Activated naive CD8-positive, alpha-beta T cell treated with anti-CD3 and anti-CD28 coated beads, Interleukin-2, amount 10 ng/mL, durations not matched to agents 7 days and 5 days (primary cell): ENCODE data around the gene SEMA5A. TPM values are rescaled to one million over a fixed set of nuclear protein-coding genes. Genes with fewer than 3 reads are reported as not detected.

Source experiments
- ATAC-seq: fragments of 150-1000 bp; cut with Tn5 transposase; one replicate; pipeline ENCODE4 v1.10.0; 2021; ENCODE audit warnings: low read depth, moderate library complexity
- POLR2A ChIA-PET: fragments of 350-600 bp; sonication (Branson Sonifier 250); formaldehyde crosslinking; loops from one replicate; lab custom pipeline; 2021; ENCODE audit warnings: antibody characterized with exemption; lab: Charles Lee
- DNase-seq: peaks from one replicate; pipeline ENCODE4 v3.0.0; 2021
- H3K27ac Mint-ChIP-seq: one replicate; pipeline ENCODE4 v1.8.0; 2022; ENCODE audit warnings: mild to moderate bottlenecking, mixed read lengths
- H3K27me3 Mint-ChIP-seq: one replicate; pipeline ENCODE4 v1.8.0; 2022; ENCODE audit warnings: mild to moderate bottlenecking, moderate library complexity, mixed read lengths
- H3K36me3 Mint-ChIP-seq: one replicate; pipeline ENCODE4 v1.8.0; 2021; ENCODE audit warnings: mild to moderate bottlenecking, mixed read lengths
- H3K4me1 Mint-ChIP-seq: one replicate; pipeline ENCODE4 v1.8.0; 2021; ENCODE audit warnings: mixed read lengths
- H3K4me3 Mint-ChIP-seq: one replicate; pipeline ENCODE4 v1.8.0; 2022; ENCODE audit warnings: mild to moderate bottlenecking, moderate library complexity, mixed read lengths
- H3K9me3 Mint-ChIP-seq: one replicate; pipeline ENCODE4 v1.8.0; 2021; ENCODE audit warnings: mixed read lengths
- total RNA-seq, 2 experiments: library from RNA; stranded (reverse); gene quantifications; one replicate each; pipeline ENCODE4 v1.2.3, GENCODE V29; 2021

The SEMA5A gene
- total RNA-seq, 2 experiments from 2014 or later = 0.03 to 0.14 TPM

- no peaks in the 10 kb centered on the region for H3K36me3 Mint-ChIP-seq
- ATAC-seq (no peak), DNase-seq (no peak)
- H3K4me1 Mint-ChIP-seq = no peaks in the 10 kb centered on the region
- POLR2A ChIA-PET = no interaction called here
- H3K4me3 Mint-ChIP-seq = no peak overlapping the region
- H3K27me3 Mint-ChIP-seq = no peaks in the 10 kb centered on the region
- no peaks in the 10 kb centered on the region for H3K9me3 Mint-ChIP-seq
- no peak overlapping the region for H3K27ac Mint-ChIP-seq
These were observed 30.4 kb downstream of the SEMA5A start for GRCh38 chr5:9515436-9515835.

- no peak for ATAC-seq
- POLR2A ChIA-PET = no interaction called here
- H3K36me3 Mint-ChIP-seq = no peaks in the 10 kb centered on the region
These were observed 30.9 kb downstream of the SEMA5A start for GRCh38 chr5:9514968-9515367.

DNA sequence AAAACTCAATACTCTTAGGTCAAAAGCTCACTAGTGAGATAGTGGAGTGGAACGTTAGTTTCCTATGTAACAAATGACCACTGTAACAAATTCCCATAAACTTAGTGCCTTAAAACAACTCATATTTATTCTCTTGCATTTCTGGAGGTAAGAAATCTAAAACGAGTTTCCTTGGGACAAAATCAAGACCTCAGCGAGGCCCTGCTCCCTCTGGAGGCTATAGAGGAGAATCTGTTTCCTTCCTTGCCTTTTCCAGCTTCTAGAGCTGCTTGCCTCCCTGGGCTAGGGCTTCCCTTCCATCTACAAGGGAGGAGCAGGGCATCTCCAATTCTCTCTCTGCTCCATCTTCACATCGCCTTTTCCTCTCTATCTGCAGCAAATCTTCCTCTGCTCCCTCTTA is 32.0 kb downstream of the SEMA5A start:
- Mint-ChIP-seq H3K27me3 (no peaks in the 10 kb centered on the region), H3K9me3 (no peaks in the 10 kb centered on the region), H3K4me1 (no peaks in the 10 kb centered on the region), H3K36me3 (no peaks in the 10 kb centered on the region), H3K4me3 (no peak overlapping the region), H3K27ac (no peak overlapping the region)
- no peak for ATAC-seq
- no peak for DNase-seq
- POLR2A ChIA-PET = no interaction called here

More at GRCh38 chr5:9514968-9515367, 30.9 kb downstream of the SEMA5A start:
- no peaks in the 10 kb centered on the region for H3K27me3 Mint-ChIP-seq
- DNase-seq = no peak
- H3K4me1 Mint-ChIP-seq = no peaks in the 10 kb centered on the region
- H3K4me3 Mint-ChIP-seq = no peak overlapping the region
- H3K27ac Mint-ChIP-seq = no peak overlapping the region
- H3K9me3 Mint-ChIP-seq = no peaks in the 10 kb centered on the region

DNA sequence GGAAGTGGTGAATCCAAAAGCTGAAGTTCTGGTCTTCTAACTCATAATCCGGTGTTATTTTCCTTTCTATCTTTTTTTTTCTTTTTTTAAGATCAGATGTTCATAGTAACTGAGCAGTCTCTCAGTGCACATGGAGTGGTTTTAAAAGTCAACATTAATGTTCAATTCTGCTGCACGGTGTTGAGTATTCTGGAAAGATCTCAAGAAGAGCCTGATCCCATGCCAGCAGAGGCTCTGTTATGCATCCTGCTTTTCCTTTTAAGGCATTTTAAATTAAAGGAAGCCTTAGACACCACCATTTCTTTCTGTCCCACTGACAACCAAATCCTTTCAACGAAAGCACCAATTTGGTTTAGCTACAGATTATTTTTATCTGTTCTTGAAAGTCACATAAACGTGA is 33.4 kb downstream of the SEMA5A start:
- Mint-ChIP-seq H3K9me3 (no peaks in the 10 kb centered on the region), H3K36me3 (no peaks in the 10 kb centered on the region), H3K27me3 (no peaks in the 10 kb centered on the region), H3K4me1 (no peaks in the 10 kb centered on the region), H3K27ac (no peak overlapping the region), H3K4me3 (no peak overlapping the region)
- DNase-seq = no peak
- ATAC-seq = no peak
- POLR2A ChIA-PET = no interaction called here

- ATAC-seq (no peak), DNase-seq (no peak)
- Mint-ChIP-seq H3K4me1 (no peaks in the 10 kb centered on the region), H3K36me3 (no peaks in the 10 kb centered on the region), H3K4me3 (no peak overlapping the region), H3K9me3 (no peaks in the 10 kb centered on the region), H3K27ac (no peak overlapping the region), H3K27me3 (no peaks in the 10 kb centered on the region)
- POLR2A ChIA-PET = no interaction called here
These were observed 37.9 kb downstream of the SEMA5A start for GRCh38 chr5:9507974-9508373.

- POLR2A ChIA-PET = no interaction called here
- H3K4me1 Mint-ChIP-seq = no peaks in the 10 kb centered on the region
- no peaks in the 10 kb centered on the region for H3K27me3 Mint-ChIP-seq
- DNase-seq (no peak), ATAC-seq (no peak)
- H3K9me3 Mint-ChIP-seq = no peaks in the 10 kb centered on the region
- H3K4me3 Mint-ChIP-seq = no peak overlapping the region
- H3K36me3 Mint-ChIP-seq = no peaks in the 10 kb centered on the region
- H3K27ac Mint-ChIP-seq = no peak overlapping the region
These were observed 40.6 kb downstream of the SEMA5A start for GRCh38 chr5:9505225-9505624.

- ATAC-seq = no peak
- POLR2A ChIA-PET = no interaction called here
- Mint-ChIP-seq H3K4me1 (no peaks in the 10 kb centered on the region), H3K4me3 (no peak overlapping the region), H3K36me3 (no peaks in the 10 kb centered on the region), H3K9me3 (no peaks in the 10 kb centered on the region), H3K27me3 (no peaks in the 10 kb centered on the region), H3K27ac (no peak overlapping the region)
- no peak for DNase-seq
These were observed 43.0 kb downstream of the SEMA5A start for GRCh38 chr5:9502864-9503263.

DNA sequence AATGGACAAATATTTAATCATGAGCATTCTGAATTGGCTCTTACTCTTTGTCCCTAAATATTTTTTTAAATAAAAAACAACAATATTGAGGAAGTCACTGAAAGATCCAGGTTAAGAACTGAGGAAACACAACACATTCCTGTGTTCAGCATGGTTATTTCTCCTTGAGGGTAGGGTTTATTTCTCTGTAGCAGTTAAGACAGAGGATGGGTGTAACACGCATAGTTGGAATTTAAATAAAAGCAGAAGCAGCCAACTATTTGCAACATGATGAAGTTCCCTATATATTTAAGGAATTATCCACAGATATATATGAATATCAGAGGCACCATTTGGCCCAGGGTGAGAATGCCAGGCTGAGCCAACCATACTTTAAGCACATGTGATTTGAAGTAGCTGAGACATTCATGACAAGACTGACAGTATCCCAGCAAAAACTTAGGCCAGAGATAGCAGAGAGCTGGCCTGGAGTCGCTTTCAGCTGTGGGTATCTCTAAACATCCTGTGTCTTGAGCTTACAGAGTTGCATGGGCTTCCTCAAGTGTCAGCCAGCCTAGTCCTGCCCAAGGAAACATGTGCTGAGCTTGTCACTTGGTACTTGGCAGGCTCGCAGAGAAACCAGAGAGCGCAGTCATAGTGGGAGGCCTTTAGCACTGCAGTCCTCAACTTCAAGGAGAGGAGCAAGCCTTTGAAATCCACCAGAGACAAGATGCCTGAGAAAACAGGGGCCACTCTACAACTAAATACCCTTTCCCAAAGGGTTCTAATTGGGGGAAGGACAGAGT is 43.6 kb downstream of the SEMA5A start:
- Mint-ChIP-seq H3K4me3 (no peak overlapping the region), H3K27ac (no peak overlapping the region), H3K27me3 (no peaks in the 10 kb centered on the region), H3K9me3 (no peaks in the 10 kb centered on the region), H3K4me1 (no peaks in the 10 kb centered on the region), H3K36me3 (no peaks in the 10 kb centered on the region)
- ATAC-seq = no peak
- DNase-seq = no peak
- POLR2A ChIA-PET = no interaction called here

DNA sequence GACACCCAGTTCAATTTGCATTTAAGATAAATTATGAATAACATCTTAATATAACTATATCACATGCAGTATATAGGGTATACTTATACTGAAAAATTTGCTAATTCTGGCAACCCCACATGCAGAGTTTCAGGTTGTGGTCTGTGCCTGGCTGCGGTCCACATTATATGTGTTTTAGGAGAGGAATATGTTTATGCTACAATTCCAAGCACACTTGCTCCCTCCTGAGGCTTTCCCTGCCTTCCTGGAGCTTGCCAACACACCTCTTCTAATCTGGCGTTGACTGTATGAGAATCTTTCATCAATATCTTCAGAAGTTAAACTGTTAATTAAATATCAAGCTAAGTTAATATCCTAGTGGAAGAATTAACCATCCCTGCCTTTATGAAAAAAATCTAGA is 45.2 kb downstream of the SEMA5A start:
- H3K9me3 Mint-ChIP-seq = no peaks in the 10 kb centered on the region
- no peaks in the 10 kb centered on the region for H3K4me1 Mint-ChIP-seq
- POLR2A ChIA-PET = no interaction called here
- no peak overlapping the region for H3K27ac Mint-ChIP-seq
- no peak for DNase-seq
- H3K27me3 Mint-ChIP-seq = no peaks in the 10 kb centered on the region
- H3K4me3 Mint-ChIP-seq = no peak overlapping the region
- no peaks in the 10 kb centered on the region for H3K36me3 Mint-ChIP-seq
- ATAC-seq = no peak

DNA sequence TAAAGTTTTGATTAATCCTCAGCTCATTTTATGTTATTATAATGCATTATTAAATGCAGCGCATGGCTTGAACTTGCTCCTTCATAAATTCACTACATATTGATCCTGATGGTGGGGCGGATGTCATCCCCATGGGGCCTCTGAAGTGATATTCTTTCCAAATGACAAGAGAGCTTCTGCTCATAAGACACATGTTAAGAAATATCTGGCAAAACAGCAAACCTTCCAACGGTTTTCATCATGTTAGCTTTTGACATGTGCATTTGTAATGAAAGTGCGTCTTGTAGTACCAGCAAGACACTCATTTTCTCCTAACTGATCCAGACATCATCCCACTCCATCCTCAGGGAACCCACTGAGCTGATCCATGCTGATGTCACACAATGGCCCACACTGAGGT is 45.7 kb downstream of the SEMA5A start:
- Mint-ChIP-seq H3K27me3 (no peaks in the 10 kb centered on the region), H3K27ac (no peak overlapping the region), H3K4me3 (no peak overlapping the region), H3K9me3 (no peaks in the 10 kb centered on the region), H3K36me3 (no peaks in the 10 kb centered on the region), H3K4me1 (no peaks in the 10 kb centered on the region)
- DNase-seq (no peak), ATAC-seq (no peak)
- POLR2A ChIA-PET = no interaction called here

DNA sequence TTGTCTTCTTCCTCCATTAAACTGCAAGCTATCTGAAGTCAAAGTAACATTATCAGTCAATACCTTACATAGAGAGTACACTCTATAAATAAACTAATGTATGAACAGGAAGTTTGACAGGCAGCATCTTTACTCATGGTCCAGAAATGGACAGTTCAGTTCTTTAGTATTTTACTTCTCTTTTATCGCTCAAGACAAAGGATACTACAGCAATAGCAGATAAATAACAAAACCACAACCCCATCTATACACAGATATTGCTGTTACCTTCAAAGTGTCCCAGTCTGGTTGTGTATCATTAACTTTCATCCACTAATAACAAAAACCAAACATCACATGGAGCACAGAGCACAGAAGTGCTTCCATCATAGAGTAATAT is 46.4 kb downstream of the SEMA5A start:
- H3K4me3 Mint-ChIP-seq = no peak overlapping the region
- H3K9me3 Mint-ChIP-seq = no peaks in the 10 kb centered on the region
- POLR2A ChIA-PET = no interaction called here
- H3K4me1 Mint-ChIP-seq = no peaks in the 10 kb centered on the region
- H3K36me3 Mint-ChIP-seq = no peaks in the 10 kb centered on the region
- no peak for ATAC-seq
- H3K27ac Mint-ChIP-seq = no peak overlapping the region
- DNase-seq = no peak
- H3K27me3 Mint-ChIP-seq = no peaks in the 10 kb centered on the region

- Mint-ChIP-seq H3K27me3 (no peaks in the 10 kb centered on the region), H3K4me3 (no peak overlapping the region), H3K27ac (no peak overlapping the region), H3K4me1 (no peaks in the 10 kb centered on the region), H3K36me3 (no peaks in the 10 kb centered on the region), H3K9me3 (no peaks in the 10 kb centered on the region)
- DNase-seq (no peak), ATAC-seq (no peak)
- POLR2A ChIA-PET = no interaction called here
These were observed 47.1 kb downstream of the SEMA5A start for GRCh38 chr5:9498541-9499497.

DNA sequence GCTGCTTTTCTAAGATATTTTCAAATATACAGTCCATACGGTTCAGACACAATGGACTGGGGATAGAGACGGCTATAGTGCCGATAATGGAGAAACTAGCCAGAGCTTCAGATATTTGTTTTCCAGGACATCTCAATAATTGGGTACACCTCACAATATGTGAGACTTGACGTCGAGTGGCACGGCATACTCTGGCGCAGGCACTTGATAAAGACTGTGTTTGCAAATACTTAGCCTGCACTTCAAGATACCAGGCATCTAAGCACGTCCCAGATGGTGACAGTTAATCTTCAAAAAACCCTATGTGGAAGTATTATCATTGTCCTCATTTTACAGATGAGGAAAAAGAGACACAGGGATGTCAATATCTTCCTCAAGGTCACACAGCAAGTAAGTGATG is 48.5 kb downstream of the SEMA5A start:
- ATAC-seq (no peak), DNase-seq (no peak)
- no peak overlapping the region for H3K4me3 Mint-ChIP-seq
- H3K36me3 Mint-ChIP-seq = no peaks in the 10 kb centered on the region
- no peak overlapping the region for H3K27ac Mint-ChIP-seq
- H3K27me3 Mint-ChIP-seq = no peaks in the 10 kb centered on the region
- no peaks in the 10 kb centered on the region for H3K4me1 Mint-ChIP-seq
- H3K9me3 Mint-ChIP-seq = no peaks in the 10 kb centered on the region
- POLR2A ChIA-PET = no interaction called here

GRCh38 chr5:9496801-9497200 is 49.1 kb downstream of the SEMA5A start:
- DNase-seq = no peak
- Mint-ChIP-seq H3K36me3 (no peaks in the 10 kb centered on the region), H3K4me3 (no peak overlapping the region), H3K9me3 (no peaks in the 10 kb centered on the region), H3K27ac (no peak overlapping the region), H3K4me1 (no peaks in the 10 kb centered on the region), H3K27me3 (no peaks in the 10 kb centered on the region)
- no peak for ATAC-seq
- POLR2A ChIA-PET = no interaction called here
